Thoracic aorta (tissue), 2 donors: ENCODE measurements around the gene ZNF462. TPM values are rescaled to one million over a fixed set of nuclear protein-coding genes. Genes with fewer than 3 reads are reported as not detected.

ENCODE experiments used
- ATAC-seq: fragments of 150-250 bp; one replicate; pipeline ENCODE4 v1.8.0; 2017; ENCODE audit warnings: low read depth; ENCODE audit not compliant: insufficient number of reproducible peaks, low FRiP score
- DNase-seq: peaks from one replicate; pipeline ENCODE4 v3.0.0-alpha.2; 2020; ENCODE audit warnings: low spot score
- H3K27ac ChIP-seq, 2 donors: fragments of 200-600 bp; sonication (generic); 1 replicate in 1 of 2; 2 replicates in 1 of 2; pipeline ENCODE4 v1.5.1; 2016; ENCODE audit warnings: mild to moderate bottlenecking in 2 of 2, moderate library complexity in 2 of 2
- H3K27me3 ChIP-seq: fragments of 200-600 bp; sonication (generic); replicated peaks from 2 replicates; pipeline ENCODE4 v1.6.0; 2016; ENCODE audit warnings: mild to moderate bottlenecking; ENCODE audit not compliant: insufficient read depth
- H3K36me3 ChIP-seq: fragments of 200-600 bp; sonication (generic); one replicate; pipeline ENCODE4 v1.5.1; 2016
- H3K4me1 ChIP-seq, 2 donors: fragments of 200-600 bp; sonication (generic); 1 replicate in 1 of 2; 2 replicates in 1 of 2; pipeline versions ENCODE4 v1.5.1 to v1.6.0; 2016; ENCODE audit warnings: low read depth in 2 of 2, mild to moderate bottlenecking in 1 of 2; ENCODE audit not compliant: control insufficient read depth in 1 of 2
- H3K4me3 ChIP-seq: fragments of 200-600 bp; sonication (generic); 2 replicates; pipeline ENCODE4 v1.5.1; 2016; ENCODE audit warnings: mild to moderate bottlenecking
- H3K9me3 ChIP-seq: fragments of 200-600 bp; sonication (generic); 2 replicates; pipeline ENCODE4 v1.5.1; 2016
- total RNA-seq, 2 donors: library from RNA; depleted of rRNA; stranded (reverse); fragments of >200 nt; gene quantifications; one replicate each; pipeline versions ENCODE4 v1.1.0 to v1.2.3, GENCODE V29; 2016
- TF ChIP-seq, protein P1 (sequence below): fragments of 200-600 bp; sonication (generic); IDR thresholded peaks from one replicate; pipeline ENCODE4 v1.5.1; 2019; ENCODE audit warnings: antibody characterized with exemption

The ZNF462 gene
- total RNA-seq, 2 donors from 2014 or later: 9.6 to 12.3 TPM

- Histone ChIP-seq H3K4me3 (peak overlapping the region; percentile 84), H3K4me1 (peaks cover 17 to 41% of the 10 kb centered on the region in 2 donors), H3K27ac (peak overlapping the region; percentile 73 to 75), H3K27me3 (no peaks in the 10 kb centered on the region), H3K9me3 (no peaks in the 10 kb centered on the region), H3K36me3 (no peaks in the 10 kb centered on the region)
- TF ChIP-seq, protein P1, sequence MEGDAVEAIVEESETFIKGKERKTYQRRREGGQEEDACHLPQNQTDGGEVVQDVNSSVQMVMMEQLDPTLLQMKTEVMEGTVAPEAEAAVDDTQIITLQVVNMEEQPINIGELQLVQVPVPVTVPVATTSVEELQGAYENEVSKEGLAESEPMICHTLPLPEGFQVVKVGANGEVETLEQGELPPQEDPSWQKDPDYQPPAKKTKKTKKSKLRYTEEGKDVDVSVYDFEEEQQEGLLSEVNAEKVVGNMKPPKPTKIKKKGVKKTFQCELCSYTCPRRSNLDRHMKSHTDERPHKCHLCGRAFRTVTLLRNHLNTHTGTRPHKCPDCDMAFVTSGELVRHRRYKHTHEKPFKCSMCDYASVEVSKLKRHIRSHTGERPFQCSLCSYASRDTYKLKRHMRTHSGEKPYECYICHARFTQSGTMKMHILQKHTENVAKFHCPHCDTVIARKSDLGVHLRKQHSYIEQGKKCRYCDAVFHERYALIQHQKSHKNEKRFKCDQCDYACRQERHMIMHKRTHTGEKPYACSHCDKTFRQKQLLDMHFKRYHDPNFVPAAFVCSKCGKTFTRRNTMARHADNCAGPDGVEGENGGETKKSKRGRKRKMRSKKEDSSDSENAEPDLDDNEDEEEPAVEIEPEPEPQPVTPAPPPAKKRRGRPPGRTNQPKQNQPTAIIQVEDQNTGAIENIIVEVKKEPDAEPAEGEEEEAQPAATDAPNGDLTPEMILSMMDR: no peak
- no peak for DNase-seq
- ATAC-seq: no peak
Observed at GRCh38 chr9:106864373-106865143, 1.6 kb downstream of the ZNF462 start.

DNA sequence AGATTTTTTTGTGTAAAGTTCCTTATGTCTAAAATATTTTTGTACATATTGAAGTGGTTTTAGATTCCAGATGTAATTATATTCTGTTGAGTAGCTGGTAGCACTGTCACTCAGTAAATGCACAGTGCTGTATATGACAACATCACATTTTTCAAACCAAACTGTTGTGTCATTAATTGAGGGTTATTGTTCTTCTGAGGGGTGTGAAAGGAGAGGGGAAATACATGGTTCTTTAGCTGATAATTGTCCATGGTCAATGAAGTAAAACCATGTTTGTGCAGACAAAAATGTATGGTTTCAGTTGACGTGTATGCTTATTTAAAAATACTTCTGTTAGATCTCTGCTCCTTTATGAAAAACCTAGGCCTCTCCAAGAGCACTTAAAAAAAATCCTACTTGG is 3.3 kb downstream of the ZNF462 start:
- Histone ChIP-seq H3K4me3 (no peak overlapping the region), H3K27ac (no peak overlapping the region), H3K27me3 (no peaks in the 10 kb centered on the region), H3K36me3 (no peaks in the 10 kb centered on the region), H3K9me3 (no peaks in the 10 kb centered on the region), H3K4me1 (peaks cover 27 to 52% of the 10 kb centered on the region in 2 donors)
- DNase-seq (no peak), ATAC-seq (no peak)
- TF ChIP-seq, protein P1: no peak

DNA sequence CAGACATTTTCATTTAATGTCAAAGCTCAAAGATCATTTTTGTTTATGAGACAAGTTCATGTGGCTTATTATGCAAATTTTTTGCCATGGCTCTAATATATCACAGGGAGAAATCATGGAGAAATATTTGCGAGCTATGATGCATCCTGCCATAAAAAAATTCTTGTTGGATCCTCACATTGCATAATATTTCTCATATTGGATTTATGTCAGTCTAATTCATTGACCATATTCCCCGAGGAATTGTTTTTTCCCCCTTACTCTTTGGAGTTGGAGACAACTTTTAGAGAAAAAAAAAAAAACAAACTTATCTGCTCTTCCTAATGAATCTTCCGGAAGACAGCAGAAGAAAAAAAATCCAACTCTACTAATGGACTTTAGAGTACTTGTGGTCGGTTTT is 4.3 kb downstream of the ZNF462 start:
- ATAC-seq: no peak

GRCh38 chr9:106868087-106868486 is 5.1 kb downstream of the ZNF462 start:
- Histone ChIP-seq H3K4me3 (no peak overlapping the region), H3K9me3 (no peaks in the 10 kb centered on the region), H3K36me3 (no peaks in the 10 kb centered on the region), H3K27ac (peak overlapping the region; percentile 73 to 74), H3K27me3 (no peaks in the 10 kb centered on the region), H3K4me1 (peaks cover 27 to 59% of the 10 kb centered on the region in 2 donors)
- TF ChIP-seq, protein P1: no peak
- DNase-seq (no peak), ATAC-seq (no peak)

More for the DNA sequence above, 4.3 kb downstream of the ZNF462 start:
- DNase-seq: no peak
- Histone ChIP-seq H3K4me1 (peaks cover 27 to 59% of the 10 kb centered on the region in 2 donors), H3K36me3 (no peaks in the 10 kb centered on the region), H3K4me3 (no peak overlapping the region), H3K27me3 (no peaks in the 10 kb centered on the region), H3K27ac (peak overlapping the region in 1 of 2 donors; percentile 74), H3K9me3 (no peaks in the 10 kb centered on the region)
- TF ChIP-seq, protein P1: no peak

GRCh38 chr9:106868565-106868964 is 5.6 kb downstream of the ZNF462 start:
- peaks cover 27 to 59% of the 10 kb centered on the region in 2 donors for H3K4me1 ChIP-seq
- TF ChIP-seq, protein P1: no peak
- no peaks in the 10 kb centered on the region for H3K27me3 ChIP-seq
- no peaks in the 10 kb centered on the region for H3K9me3 ChIP-seq
- peak overlapping the region; percentile 73 to 74 for H3K27ac ChIP-seq
- no peaks in the 10 kb centered on the region for H3K36me3 ChIP-seq
- DNase-seq (no peak), ATAC-seq (no peak)
- H3K4me3 ChIP-seq: no peak overlapping the region
